K562 (cell line): ENCODE measurements around the gene PHPT1. TPM values are rescaled to one million over a fixed set of nuclear protein-coding genes. Genes with fewer than 3 reads are reported as not detected.
"Not testable (repeated sequence)": the region's sequence is repeated elsewhere in the genome, so short reads cannot be mapped to it uniquely, and the experiment has no call there.

Source experiments
- ATAC-seq: fragments of 200-7000 bp; cut with Tn5 transposase; 3 replicates; pipeline ENCODE4 v1.9.1; 2020; ENCODE audit warnings: moderate library complexity
- BruUV-seq: library from RNA; stranded (reverse); fragments of 400-500 nt; replicated peaks from 2 replicates; lab custom pipeline; 2021; lab: Mats Ljungman, UMichigan
- CTCF ChIA-PET: fragments of 300-600 bp; formaldehyde crosslinking; extraction: SDS; loops from one replicate; lab custom pipeline; 2021; ENCODE audit warnings: low intra/inter-chr PET ratio; lab: Yijun Ruan, JAX
- POLR2A ChIA-PET: fragments of 300-600, 350-650 bp; sonication (Branson Sonifier 250); formaldehyde crosslinking; extraction: SDS; loops from one replicate; lab custom pipeline; 2021; ENCODE audit warnings: antibody characterized with exemption, inconsistent platforms; lab: Yijun Ruan, JAX
- DNase-seq, 4 experiments: peaks; one replicate each; pipeline versions ENCODE4 v3.0.0 to v3.0.0-alpha.2; 2011 to 2018; ENCODE audit warnings: low spot score in 3 of 4, mixed read lengths in 3 of 4; ENCODE audit errors: extremely low read depth in 1 of 4
- FAIRE-seq: peaks from 2 replicates; lab custom pipeline; 2011; peaks lifted over from hg19 to GRCh38; lab: Jason Lieb, UNC
- H2AFZ ChIP-seq: 2 replicates; pipeline ENCODE4 v1.6.0; 2011; ENCODE audit warnings: low read depth, low read length, control low read depth, inconsistent platforms
- H3K27ac ChIP-seq: fragments of 200-600 bp; 3 replicates; pipeline ENCODE4 v1.8.0; 2011; ENCODE audit warnings: low read depth, mild to moderate bottlenecking, control low read depth, inconsistent platforms, low read length, moderate library complexity, mixed read lengths; ENCODE audit errors: extremely low read depth
- H3K27me3 ChIP-seq, 2 experiments: fragments of 300-600 bp in 1 of 2; 2 replicates in 1 of 2; 3 replicates in 1 of 2; pipeline versions ENCODE4 v1.6.0 to v1.8.0; 2011; ENCODE audit warnings: inconsistent platforms in 2 of 2, low read length in 2 of 2, mild to moderate bottlenecking in 1 of 2, mixed read lengths in 1 of 2, moderate library complexity in 1 of 2; ENCODE audit not compliant: control insufficient read depth in 2 of 2, insufficient read depth in 2 of 2
- H3K36me3 ChIP-seq: fragments of 300-600 bp; 3 replicates; pipeline ENCODE4 v1.8.0; 2011; ENCODE audit warnings: mild to moderate bottlenecking, low read length, inconsistent platforms; ENCODE audit not compliant: control insufficient read depth, insufficient read depth
- H3K4me1 ChIP-seq, 2 experiments: fragments of 200-600 bp in 1 of 2; replicated peaks in 1 of 2; 2 replicates in 1 of 2; 3 replicates in 1 of 2; pipeline versions ENCODE4 v1.5.1 to v1.8.0; 2011; ENCODE audit warnings: inconsistent platforms in 2 of 2, low read length in 2 of 2, mild to moderate bottlenecking in 1 of 2, mixed read lengths in 1 of 2, moderate library complexity in 1 of 2; ENCODE audit not compliant: control insufficient read depth in 2 of 2, insufficient read depth in 2 of 2
- H3K4me2 ChIP-seq: 2 replicates; pipeline ENCODE4 v1.6.1; 2011; ENCODE audit warnings: low read length, control low read depth, inconsistent platforms, mixed read lengths; ENCODE audit not compliant: insufficient read depth
- H3K4me3 ChIP-seq: fragments of 200-600 bp; sonication (generic), shearing (Covaris generic); 2 replicates; pipeline ENCODE4 v1.5.1; 2016; ENCODE audit warnings: control low read depth, inconsistent platforms
- H3K79me2 ChIP-seq: fragments of 200-600 bp; 3 replicates; pipeline ENCODE4 v1.8.0; 2011; ENCODE audit warnings: low read length, inconsistent platforms; ENCODE audit not compliant: control insufficient read depth, insufficient read depth
- H3K9ac ChIP-seq, 2 experiments: 2 replicates each; pipeline versions ENCODE4 v1.6.0 to v1.6.1; 2011; ENCODE audit warnings: low read depth in 2 of 2, low read length in 2 of 2, control low read depth in 1 of 2, inconsistent platforms in 1 of 2, mild to moderate bottlenecking in 1 of 2, mixed read lengths in 1 of 2; ENCODE audit not compliant: insufficient read depth in 1 of 2
- H3K9me1 ChIP-seq: one replicate; pipeline ENCODE4 v1.6.0; 2011; ENCODE audit warnings: inconsistent platforms, mild to moderate bottlenecking, low read length, moderate library complexity; ENCODE audit not compliant: control insufficient read depth, insufficient read depth
- H3K9me3 ChIP-seq: replicated peaks from 2 replicates; pipeline ENCODE4 v1.5.1; 2011; ENCODE audit warnings: low read depth, low read length, inconsistent platforms; ENCODE audit not compliant: control insufficient read depth, insufficient read depth
- H4K20me1 ChIP-seq: replicated peaks from 2 replicates; pipeline ENCODE4 v1.6.1; 2011; ENCODE audit warnings: low read length, inconsistent platforms, mixed read lengths; ENCODE audit not compliant: control insufficient read depth, insufficient read depth
- ARNT ChIP-seq, 2 experiments: fragments of 450-650 bp; IDR thresholded peaks; 2 replicates each; pipeline ENCODE4 v1.6.1; 2016; ENCODE audit warnings: mild to moderate bottlenecking in 1 of 2
- MGA ChIP-seq: fragments of 450-650 bp; IDR thresholded peaks from 2 replicates; pipeline ENCODE4 v1.6.1; 2016; ENCODE audit warnings: mild to moderate bottlenecking, moderate library complexity
- NKRF ChIP-seq: fragments of 450-650 bp; IDR thresholded peaks from 2 replicates; pipeline ENCODE4 v1.6.1; 2016; ENCODE audit warnings: borderline replicate concordance
- SOX6 ChIP-seq: fragments of 450-650 bp; IDR thresholded peaks from 2 replicates; pipeline ENCODE4 v1.6.1; 2014; ENCODE audit warnings: mild to moderate bottlenecking
- ZNF766 ChIP-seq: fragments of 200-800 bp; sonication (Bioruptor generic); conservative IDR thresholded peaks from 2 replicates; pipeline ENCODE4 v1.6.1; 2016; ENCODE audit warnings: missing genetic modification characterization, missing compliant biosample characterization
- WGBS: fragments of 100-300 bp; shearing (Covaris generic); methylation state at CpG from one replicate; pipeline ENCODE4 v1.1.6; 2016; ENCODE audit warnings: low coverage, mixed read lengths; ENCODE audit not compliant: insufficient coverage; ENCODE audit errors: missing lambda C conversion rate; 5-methylcytosine and 5-hydroxymethylcytosine counted together
- in situ Hi-C: fragments of 300-500 bp; cut with MboI; formaldehyde crosslinking; loops from 4 replicates; pipeline ENCODE4 v1.15.0; 2018; ENCODE audit warnings: inconsistent platforms, mixed read lengths
- intact Hi-C: fragments of 100-400 bp; cut with micrococcal nuclease; formaldehyde crosslinking; loops from 2 replicates; pipeline ENCODE4 v1.14.2; 2022
- polyA plus RNA-seq, 8 experiments: library from polyadenylated mRNA; depleted of rRNA in 4 of 8; stranded (reverse) in 5 of 8; unstranded in 3 of 8; fragments of >200 nt; fragmentation: Nextera tagmentation in 2 of 8; fragmentation: Illumina TruSeq in 1 of 8; extraction: Ambion mirVana in 2 of 8; extraction: Trizol in 1 of 8; gene quantifications; 2 replicates each; pipeline versions ENCODE4 v1.2.1 to v1.2.3, GENCODE V29; 2011 to 2014; ENCODE audit warnings: inconsistent platforms in 1 of 8, missing spikeins in 1 of 8
- total RNA-seq, 7 experiments: library from RNA; depleted of rRNA in 6 of 7; stranded (reverse); fragments of >200 nt in 6 of 7; fragmentation: Illumina TruSeq in 2 of 7; extraction: Trizol in 2 of 7; gene quantifications; 2 replicates each; pipeline versions ENCODE4 v1.2.1 to v1.2.3, GENCODE V29; 2011 to 2021; ENCODE audit warnings: low replicate concordance in 1 of 7

Gene PHPT1
- total and polyA plus RNA-seq, 9 of the 15 experiments (the other 6 are each of a cell fraction or from before 2014, with no cell fraction given), result 20.9 to 166 (median 129) TPM

GRCh38 chr9:136866898-136867421 is 17.8 kb downstream of the PHPT1 start:
- DNase-seq, result not testable (repeated sequence)

More at GRCh38 chr9:136866898-136867421, 17.8 kb downstream of the PHPT1 start:
- H3K4me3 ChIP-seq, result peak overlapping the region; percentile 95
- 14% methylated on average over 25 of the region's 29 CpGs for WGBS
- H3K9me3 ChIP-seq, intact Hi-C loops, CTCF ChIA-PET, FAIRE-seq, H3K9me1 ChIP-seq, ATAC-seq, BruUV-seq, H4K20me1 ChIP-seq, H3K27me3 ChIP-seq, in situ Hi-C loops: not testable (repeated sequence)
- peak overlapping the region; percentile 37; the same call in 1 of the 2 replicates for H2AFZ ChIP-seq
- POLR2A ChIA-PET, result interaction anchor here (0.6 to 2.3 kb wide), 3 partner anchors 15 to 204 kb away, joined by 3 to 15 read pairs (median 3); no protein-coding TSS in a partner anchor
- peak overlapping the region; percentile 72 to 96 for H3K9ac ChIP-seq
- peak overlapping the region; percentile 76; the same call in 1 of the 3 replicates for H3K27ac ChIP-seq
- TF ChIP-seq MGA, result peak; percentile 56
- TF ChIP-seq NKRF, result peak; percentile 29; the same call in 1 of the 2 replicates
- 0 out of 2 replicates have a peak, but pooled peaks have one; percentile 1 for TF ChIP-seq SOX6
- TF ChIP-seq ARNT (IDR thresholded peaks at IDR 0.05), result peak in 1 of 2 experiments; percentile 44; a peak in 1 of 4 replicates
- 0 out of 2 replicates have a peak, but pooled peaks have one; percentile 10 for TF ChIP-seq ZNF766 (CRISPR knock-in tag)
- H3K4me1 ChIP-seq, result peaks cover 5 to 24% of the 10 kb centered on the region in 2 experiments; a peak in 3 of 5 replicates
- peak overlapping the region; percentile 77 for H3K4me2 ChIP-seq
- peaks cover 43% of the 10 kb centered on the region for H3K79me2 ChIP-seq
- H3K36me3 ChIP-seq, result peaks cover 30% of the 10 kb centered on the region; the same call in 2 of the 3 replicates
